GM23248 (cell line): Measurements from ENCODE around the gene SGMS1. TPM values are rescaled to one million over a fixed set of nuclear protein-coding genes. Genes with fewer than 3 reads are reported as not detected.

Source experiments
- DNase-seq: peaks from one replicate; pipeline ENCODE4 v3.0.0-alpha.2; 2015
- H2AFZ ChIP-seq: fragments of 200-600 bp; sonication (generic); 2 replicates; pipeline ENCODE4 v1.6.1; 2016; ENCODE audit warnings: antibody characterized with exemption
- H3F3A ChIP-seq: fragments of 200-600 bp; sonication (generic); 2 replicates; pipeline ENCODE4 v1.6.1; 2016; ENCODE audit warnings: mild to moderate bottlenecking, antibody characterized with exemption, mixed run types; ENCODE audit not compliant: insufficient read depth
- H3K27ac ChIP-seq: fragments of 200-600 bp; sonication (generic); 2 replicates; pipeline ENCODE4 v1.5.1; 2016; ENCODE audit warnings: mild to moderate bottlenecking
- H3K27me3 ChIP-seq: fragments of 200-600 bp; sonication (generic); replicated peaks from 2 replicates; pipeline ENCODE4 v1.6.1; 2016; ENCODE audit warnings: mild to moderate bottlenecking; ENCODE audit not compliant: insufficient read depth
- H3K36me3 ChIP-seq: fragments of 200-600 bp; sonication (generic); 2 replicates; pipeline ENCODE4 v1.6.1; 2016; ENCODE audit warnings: low read depth, mild to moderate bottlenecking
- H3K4me1 ChIP-seq: fragments of 200-600 bp; sonication (generic); 2 replicates; pipeline ENCODE4 v1.6.1; 2016; ENCODE audit warnings: mild to moderate bottlenecking; ENCODE audit not compliant: insufficient read depth
- H3K4me2 ChIP-seq: fragments of 200-600 bp; sonication (generic); one replicate; pipeline ENCODE4 v1.6.1; 2016; ENCODE audit warnings: mild to moderate bottlenecking; ENCODE audit not compliant: unreplicated experiment
- H3K4me3 ChIP-seq: fragments of 200-600 bp; sonication (generic); 2 replicates; pipeline ENCODE4 v1.5.1; 2016; ENCODE audit warnings: mild to moderate bottlenecking
- H3K79me2 ChIP-seq: fragments of 200-600 bp; sonication (generic); 2 replicates; pipeline ENCODE4 v1.6.1; 2016; ENCODE audit warnings: mild to moderate bottlenecking; ENCODE audit not compliant: insufficient read depth
- H3K9ac ChIP-seq: fragments of 200-600 bp; sonication (generic); 2 replicates; pipeline ENCODE4 v1.6.1; 2016; ENCODE audit warnings: mild to moderate bottlenecking
- H3K9me2 ChIP-seq: fragments of 200-600 bp; sonication (generic); 2 replicates; pipeline ENCODE4 v1.6.1; 2016; ENCODE audit warnings: mixed run types, mild to moderate bottlenecking, moderate library complexity; ENCODE audit not compliant: insufficient read depth
- H3K9me3 ChIP-seq: fragments of 200-600 bp; sonication (generic); one replicate; pipeline ENCODE4 v1.6.1; 2017; ENCODE audit warnings: low read depth
- H4K20me1 ChIP-seq: fragments of 200-600 bp; sonication (generic); 2 replicates; pipeline ENCODE4 v1.6.0; 2016; ENCODE audit not compliant: insufficient read depth
- EZH2 ChIP-seq: fragments of 200-600 bp; sonication (generic); IDR thresholded peaks from 2 replicates; pipeline ENCODE4 v1.6.1; 2018; ENCODE audit warnings: antibody characterized with exemption, mild to moderate bottlenecking; ENCODE audit not compliant: insufficient read depth, poor library complexity, severe bottlenecking
- EZH2phosphoT487 ChIP-seq: fragments of 200-600 bp; sonication (generic); IDR thresholded peaks from 2 replicates; pipeline ENCODE4 v1.6.1; 2018; ENCODE audit warnings: antibody characterized with exemption, moderate library complexity, mild to moderate bottlenecking, low read depth; ENCODE audit not compliant: insufficient read depth
- WGBS, 2 experiments: methylation state at CpG; one replicate each; pipeline ENCODE4 v1.1.6; 2015 to 2017; ENCODE audit warnings: low lambda C conversion rate in 2 of 2, low coverage in 1 of 2; ENCODE audit errors: missing lambda C conversion rate in 2 of 2; 5-methylcytosine and 5-hydroxymethylcytosine counted together
- in situ Hi-C: fragments of 300-500 bp; cut with MboI; formaldehyde crosslinking; loops from 2 replicates; pipeline ENCODE4 v1.15.0; 2020
- polyA plus RNA-seq: library from polyadenylated mRNA; unstranded; fragments of >200 nt; fragmentation: Nextera tagmentation; extraction: Ambion mirVana; gene quantifications from 2 replicates; pipeline ENCODE4 v1.2.1, GENCODE V29; 2016
- total RNA-seq: library from RNA; depleted of rRNA; stranded (reverse); fragments of >200 nt; shearing (Covaris generic); gene quantifications from 2 replicates; pipeline ENCODE4 v1.2.3, GENCODE V29; 2014

SGMS1 gene
- total and polyA plus RNA-seq, 2 experiments from 2014 or later, result 22.7 to 53.6 TPM

- 0 out of 2 replicates have a peak, but pooled peaks cover 3% of the 10 kb centered on the region for H4K20me1 ChIP-seq
Observed at GRCh38 chr10:50567384-50567783, 56.4 kb downstream of the SGMS1 start.

GRCh38 chr10:50566150-50566549, 57.6 kb downstream of the SGMS1 start:
- H3K9me2 ChIP-seq, result no peaks in the 10 kb centered on the region
- WGBS, 2 experiments, result 4 to 5% methylated on average over 1 of the region's 1 CpG

More at GRCh38 chr10:50567384-50567783, 56.4 kb downstream of the SGMS1 start:
- Histone ChIP-seq H3K9me3 (no peaks in the 10 kb centered on the region), H3K9ac (no peak overlapping the region), H3K4me3 (no peak overlapping the region), H3K27me3 (no peaks in the 10 kb centered on the region), H3K4me2 (no peak overlapping the region), H3K79me2 (peaks cover 12% of the 10 kb centered on the region), H3K4me1 (no peaks in the 10 kb centered on the region), H3K27ac (no peak overlapping the region), H3K9me2 (no peaks in the 10 kb centered on the region), H3K36me3 (0 out of 2 replicates have a peak, but pooled peaks cover 2% of the 10 kb centered on the region), H2AFZ (no peak overlapping the region), H3F3A (no peaks in the 10 kb centered on the region)
- TF ChIP-seq EZH2phosphoT487 (no peak), EZH2 (no peak)
- WGBS, 2 experiments, result 77 to 81% methylated on average over 3 of the region's 3 CpGs
- in situ Hi-C loops, result no loop called here
- DNase-seq, result no peak

GRCh38 chr10:50565301-50566083, 58.3 kb downstream of the SGMS1 start:
- in situ Hi-C loops, result no loop called here
- Histone ChIP-seq H3K27me3 (no peaks in the 10 kb centered on the region), H3K9me3 (no peaks in the 10 kb centered on the region), H2AFZ (no peak overlapping the region), H3K9me2 (no peaks in the 10 kb centered on the region), H3K4me2 (no peak overlapping the region), H3K9ac (no peak overlapping the region), H3K79me2 (peaks cover 4% of the 10 kb centered on the region; the same call in 1 of the 2 replicates), H3F3A (peaks cover 14% of the 10 kb centered on the region), H3K36me3 (0 out of 2 replicates have a peak, but pooled peaks cover 2% of the 10 kb centered on the region), H3K27ac (no peak overlapping the region), H3K4me3 (no peak overlapping the region), H3K4me1 (peaks cover 14% of the 10 kb centered on the region), H4K20me1 (0 out of 2 replicates have a peak, but pooled peaks cover 3% of the 10 kb centered on the region)
- no peak for DNase-seq
- 91 to 94% methylated on average over 9 of the region's 9 CpGs for whole genome bisulfite sequencing, 2 experiments
- TF ChIP-seq EZH2, result no peak
- no peak for TF ChIP-seq EZH2phosphoT487

More at GRCh38 chr10:50566150-50566549, 57.6 kb downstream of the SGMS1 start:
- H3K4me2 ChIP-seq, result no peak overlapping the region
- no peak overlapping the region for H3K9ac ChIP-seq
- H4K20me1 ChIP-seq, result 0 out of 2 replicates have a peak, but pooled peaks cover 3% of the 10 kb centered on the region
- no peaks in the 10 kb centered on the region for H3K27me3 ChIP-seq
- peaks cover 8% of the 10 kb centered on the region for H3F3A ChIP-seq
- H3K9me3 ChIP-seq, result no peaks in the 10 kb centered on the region
- H3K4me3 ChIP-seq, result no peak overlapping the region
- DNase-seq, result no peak
- H2AFZ ChIP-seq, result no peak overlapping the region
- peaks cover 4% of the 10 kb centered on the region; the same call in 1 of the 2 replicates for H3K79me2 ChIP-seq
- H3K4me1 ChIP-seq, result peaks cover 8% of the 10 kb centered on the region
- in situ Hi-C loops, result no loop called here
- H3K36me3 ChIP-seq, result 0 out of 2 replicates have a peak, but pooled peaks cover 2% of the 10 kb centered on the region
- no peak overlapping the region for H3K27ac ChIP-seq
- TF ChIP-seq EZH2phosphoT487, result no peak
- TF ChIP-seq EZH2, result no peak

- H3K27ac ChIP-seq, result no peak overlapping the region
Observed at GRCh38 chr10:50563906-50564305, 59.9 kb downstream of the SGMS1 start.

More at GRCh38 chr10:50563906-50564305, 59.9 kb downstream of the SGMS1 start:
- DNase-seq, result no peak
- H3K4me3 ChIP-seq, result no peak overlapping the region
- H3K79me2 ChIP-seq, result peaks cover 4% of the 10 kb centered on the region; the same call in 1 of the 2 replicates
- peaks cover 14% of the 10 kb centered on the region for H3F3A ChIP-seq
- in situ Hi-C loops, result no loop called here
- peaks cover 21% of the 10 kb centered on the region for H3K4me1 ChIP-seq
- no peak overlapping the region for H3K9ac ChIP-seq
- 96 to 97% methylated on average over 5 of the region's 5 CpGs for WGBS, 2 experiments
- no peaks in the 10 kb centered on the region for H3K9me3 ChIP-seq
- 0 out of 2 replicates have a peak, but pooled peaks cover 2% of the 10 kb centered on the region for H3K36me3 ChIP-seq
- H3K4me2 ChIP-seq, result no peak overlapping the region
- H3K27me3 ChIP-seq, result no peaks in the 10 kb centered on the region
- H3K9me2 ChIP-seq, result no peaks in the 10 kb centered on the region
- no peak overlapping the region for H2AFZ ChIP-seq
- H4K20me1 ChIP-seq, result no peaks in the 10 kb centered on the region
- no peak for TF ChIP-seq EZH2
- TF ChIP-seq EZH2phosphoT487, result no peak
